Measurements from ENCODE around the gene SCYGR6.

- no peak for TF ChIP-seq CTCF (IDR thresholded peaks at IDR 0.05)
- no peak for TF ChIP-seq POLR2AphosphoS5 (IDR thresholded peaks at IDR 0.05; ENCODE audit: insufficient read depth in 1 of 2, low read depth in 1 of 2)
Measured at GRCh38 chr2:227767830-227768229, 43.3 kb upstream of the SCYGR6 start.
